ENCODE measurements around the gene SELENBP1.

The SELENBP1 gene

GRCh38 chr1:151325231-151325630, 47.3 kb downstream of the SELENBP1 start:
- H3K4me3 ChIP-seq (ENCODE audit: low read depth, low read length) = no peak overlapping the region
- peaks cover 2% of the 10 kb centered on the region for H3K36me3 ChIP-seq (ENCODE audit: control insufficient read depth, insufficient read depth, low read length)
- TF ChIP-seq, protein P1, sequence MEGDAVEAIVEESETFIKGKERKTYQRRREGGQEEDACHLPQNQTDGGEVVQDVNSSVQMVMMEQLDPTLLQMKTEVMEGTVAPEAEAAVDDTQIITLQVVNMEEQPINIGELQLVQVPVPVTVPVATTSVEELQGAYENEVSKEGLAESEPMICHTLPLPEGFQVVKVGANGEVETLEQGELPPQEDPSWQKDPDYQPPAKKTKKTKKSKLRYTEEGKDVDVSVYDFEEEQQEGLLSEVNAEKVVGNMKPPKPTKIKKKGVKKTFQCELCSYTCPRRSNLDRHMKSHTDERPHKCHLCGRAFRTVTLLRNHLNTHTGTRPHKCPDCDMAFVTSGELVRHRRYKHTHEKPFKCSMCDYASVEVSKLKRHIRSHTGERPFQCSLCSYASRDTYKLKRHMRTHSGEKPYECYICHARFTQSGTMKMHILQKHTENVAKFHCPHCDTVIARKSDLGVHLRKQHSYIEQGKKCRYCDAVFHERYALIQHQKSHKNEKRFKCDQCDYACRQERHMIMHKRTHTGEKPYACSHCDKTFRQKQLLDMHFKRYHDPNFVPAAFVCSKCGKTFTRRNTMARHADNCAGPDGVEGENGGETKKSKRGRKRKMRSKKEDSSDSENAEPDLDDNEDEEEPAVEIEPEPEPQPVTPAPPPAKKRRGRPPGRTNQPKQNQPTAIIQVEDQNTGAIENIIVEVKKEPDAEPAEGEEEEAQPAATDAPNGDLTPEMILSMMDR (IDR thresholded peaks at IDR 0.05) = no peak
- peaks cover 8% of the 10 kb centered on the region for H3K79me2 ChIP-seq
- no peaks in the 10 kb centered on the region for H3K4me1 ChIP-seq
- no peak overlapping the region for H2AFZ ChIP-seq
- no peak overlapping the region for H3K27ac ChIP-seq
- H3K9ac ChIP-seq = no peak overlapping the region
- no peaks in the 10 kb centered on the region for H3K9me3 ChIP-seq (ENCODE audit: control insufficient read depth, low read length)
- peak overlapping the region; percentile 22 for H3K4me2 ChIP-seq (ENCODE audit: low read length)
- no peaks in the 10 kb centered on the region for H3K27me3 ChIP-seq (ENCODE audit: control insufficient read depth, insufficient read depth, low read length)

GRCh38 chr1:151324390-151324930, 48.0 kb downstream of the SELENBP1 start:
- Histone ChIP-seq H3K4me2 (ENCODE audit: low read length) (no peak overlapping the region), H3K79me2 (peaks cover 8% of the 10 kb centered on the region), H3K27ac (no peak overlapping the region), H2AFZ (no peak overlapping the region), H3K9ac (no peak overlapping the region), H3K4me3 (ENCODE audit: low read depth, low read length) (no peak overlapping the region), H3K9me3 (ENCODE audit: control insufficient read depth, low read length) (no peaks in the 10 kb centered on the region), H3K4me1 (no peaks in the 10 kb centered on the region), H3K27me3 (ENCODE audit: control insufficient read depth, insufficient read depth, low read length) (no peaks in the 10 kb centered on the region), H3K36me3 (ENCODE audit: control insufficient read depth, insufficient read depth, low read length) (peaks cover 2% of the 10 kb centered on the region)
- TF ChIP-seq, protein P1 (IDR thresholded peaks at IDR 0.05) = no peak

DNA sequence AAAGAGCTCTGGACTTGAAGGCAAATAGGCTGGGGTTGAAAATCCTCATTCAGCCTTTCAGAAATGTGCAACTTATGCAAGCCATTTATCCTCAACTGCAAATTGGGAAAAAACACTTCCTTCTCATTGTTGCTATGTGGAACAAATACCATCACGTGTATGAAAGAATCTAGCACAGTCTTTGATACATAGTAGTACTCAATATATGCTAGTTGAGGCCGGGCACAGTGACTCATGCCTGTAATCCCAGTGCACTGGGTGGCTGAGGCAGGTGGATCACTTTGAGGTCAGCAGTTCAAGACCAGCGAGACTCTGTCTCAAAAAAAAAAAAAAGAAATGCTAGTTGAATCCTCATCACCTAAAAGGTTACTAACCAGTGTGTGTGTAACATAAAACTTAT, 53.5 kb downstream of the SELENBP1 start:
- H3K27ac ChIP-seq = no peak overlapping the region
- no peaks in the 10 kb centered on the region for H3K36me3 ChIP-seq (ENCODE audit: control insufficient read depth, insufficient read depth, low read length)
- H3K79me2 ChIP-seq = peaks cover 2% of the 10 kb centered on the region
- no peak overlapping the region for H2AFZ ChIP-seq
- TF ChIP-seq, protein P1 (IDR thresholded peaks at IDR 0.05) = no peak
- H3K27me3 ChIP-seq (ENCODE audit: control insufficient read depth, insufficient read depth, low read length) = no peaks in the 10 kb centered on the region
- no peak overlapping the region for H3K9ac ChIP-seq
- H3K4me2 ChIP-seq (ENCODE audit: low read length) = no peak overlapping the region
- no peaks in the 10 kb centered on the region for H3K4me1 ChIP-seq
- no peaks in the 10 kb centered on the region for H3K9me3 ChIP-seq (ENCODE audit: control insufficient read depth, low read length)
- no peak overlapping the region for H3K4me3 ChIP-seq (ENCODE audit: low read depth, low read length)

- no peak overlapping the region for H2AFZ ChIP-seq
- TF ChIP-seq, protein P1 (IDR thresholded peaks at IDR 0.05) = no peak
- no peak overlapping the region for H3K9ac ChIP-seq
- no peaks in the 10 kb centered on the region for H3K36me3 ChIP-seq (ENCODE audit: control insufficient read depth, insufficient read depth, low read length)
- no peak overlapping the region for H3K4me3 ChIP-seq (ENCODE audit: low read depth, low read length)
- H3K4me1 ChIP-seq = no peaks in the 10 kb centered on the region
- no peak overlapping the region for H3K4me2 ChIP-seq (ENCODE audit: low read length)
- H3K27me3 ChIP-seq (ENCODE audit: control insufficient read depth, insufficient read depth, low read length) = no peaks in the 10 kb centered on the region
- peaks cover 2% of the 10 kb centered on the region for H3K79me2 ChIP-seq
- no peaks in the 10 kb centered on the region for H3K9me3 ChIP-seq (ENCODE audit: control insufficient read depth, low read length)
- H3K27ac ChIP-seq = no peak overlapping the region
Observed at GRCh38 chr1:151315565-151316235, 56.8 kb downstream of the SELENBP1 start.
